Prostate gland (tissue), 2 donors: Measurements from ENCODE around the gene PDGFA. TPM values are rescaled to one million over a fixed set of nuclear protein-coding genes. Genes with fewer than 3 reads are reported as not detected.
A peak's percentile ranks its signal among the peaks of the same experiment; 100 is the strongest.

Source experiments
- DNase-seq: peaks from one replicate; pipeline ENCODE4 v3.0.0-alpha.2; 2019; ENCODE audit warnings: low spot score
- H3K27ac ChIP-seq, 2 donors: fragments of 200-600 bp; sonication (generic); 2 replicates each; pipeline ENCODE4 v1.5.1; 2017 to 2019
- H3K27me3 ChIP-seq: fragments of 200-600 bp; sonication (generic); replicated peaks from 2 replicates; pipeline ENCODE4 v1.5.1; 2019; ENCODE audit not compliant: insufficient read depth
- H3K36me3 ChIP-seq, 2 donors: fragments of 200-600 bp; sonication (generic); 1 replicate in 1 of 2; 2 replicates in 1 of 2; pipeline versions ENCODE4 v1.5.1 to v1.8.1; 2017 to 2019
- H3K4me1 ChIP-seq: fragments of 200-600 bp; sonication (generic); replicated peaks from 2 replicates; pipeline ENCODE4 v1.5.1; 2019
- H3K4me3 ChIP-seq, 2 donors: fragments of 200-600 bp; sonication (generic); 2 replicates each; pipeline ENCODE4 v1.5.1; 2017 to 2019
- H3K9me3 ChIP-seq: fragments of 200-600 bp; sonication (generic); 2 replicates; pipeline ENCODE4 v1.5.1; 2017
- CTCF ChIP-seq, 4 experiments: fragments of 200-600 bp in 2 of 4; fragments of 450-650 bp in 2 of 4; sonication (generic) in 2 of 4; IDR thresholded peaks; 1 replicate in 3 of 4; 2 replicates in 1 of 4; pipeline ENCODE4 v1.5.1; 2016 to 2019; ENCODE audit warnings: antibody characterized with exemption in 4 of 4, mild to moderate bottlenecking in 2 of 4, moderate library complexity in 2 of 4
- POLR2A ChIP-seq: fragments of 450-650 bp; IDR thresholded peaks from one replicate; pipeline ENCODE4 v1.6.1; 2016; ENCODE audit warnings: antibody characterized with exemption, mild to moderate bottlenecking
- POLR2AphosphoS5 ChIP-seq: sonication (generic); formaldehyde crosslinking; IDR thresholded peaks from one replicate; pipeline ENCODE4 v1.6.1; 2017; ENCODE audit warnings: antibody characterized with exemption
- whole genome bisulfite sequencing: methylation state at CpG from one replicate; pipeline ENCODE4 v1.1.5; 2018; 5-methylcytosine and 5-hydroxymethylcytosine counted together
- intact Hi-C: fragments of 100-400 bp; cut with DNase I; formaldehyde crosslinking; loops from one replicate; pipeline ENCODE4 v1.14.2; 2022
- total RNA-seq, 2 donors: library from RNA; depleted of rRNA; stranded (reverse); fragments of >200 nt; gene quantifications; one replicate each; pipeline ENCODE4 v1.1.0, GENCODE V29; 2016

Gene PDGFA
- total RNA-seq, 2 donors from 2014 or later, result 40.4 to 75.0 TPM

DNA sequence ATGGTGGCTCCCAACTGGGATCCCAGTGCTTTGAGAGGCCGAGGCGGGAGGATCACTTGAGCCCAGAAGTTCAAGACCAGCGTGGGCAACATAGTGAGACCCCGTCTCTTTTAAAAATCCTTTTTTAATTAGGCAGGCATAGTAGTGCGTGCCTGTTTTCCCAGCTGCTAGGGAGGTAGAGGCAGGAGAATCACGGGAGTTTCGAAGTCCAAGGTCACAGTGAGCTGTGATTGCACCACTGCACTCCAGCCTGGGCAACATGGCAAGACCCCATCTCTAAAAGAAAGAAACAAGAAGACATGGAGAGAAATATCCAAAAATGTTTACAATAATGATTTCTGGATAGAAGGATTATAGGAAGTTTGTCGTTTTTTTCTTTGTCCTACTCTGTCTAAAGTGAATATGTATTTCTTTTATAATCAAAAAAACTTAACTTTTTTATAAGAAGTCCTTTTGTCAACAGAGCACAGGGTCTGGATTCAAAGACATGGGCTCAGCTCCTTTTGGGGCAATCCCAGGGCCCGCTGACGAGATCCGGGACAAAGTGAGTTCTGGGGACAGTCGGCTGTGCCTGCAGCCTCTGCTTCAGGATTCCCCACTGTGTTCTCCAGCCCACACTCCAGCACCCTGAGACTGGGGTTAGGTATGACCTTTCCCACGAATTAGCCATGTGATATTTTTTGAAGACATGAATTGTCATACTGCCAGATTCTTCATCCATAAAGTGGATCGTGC, 45.6 kb downstream of the PDGFA start:
- H3K27me3 ChIP-seq, result no peaks in the 10 kb centered on the region
- 83% methylated on average over 14 of the region's 14 CpGs for WGBS
- intact Hi-C loops, result no loop called here
- no peaks in the 10 kb centered on the region for H3K9me3 ChIP-seq
- TF ChIP-seq CTCF (IDR thresholded peaks at IDR 0.05), result no peak
- no peak for TF ChIP-seq POLR2A
- TF ChIP-seq POLR2AphosphoS5, result no peak
- DNase-seq, result no peak
- H3K4me1 ChIP-seq, result no peaks in the 10 kb centered on the region
- no peak overlapping the region for H3K27ac ChIP-seq
- H3K36me3 ChIP-seq, result no peaks in the 10 kb centered on the region
- H3K4me3 ChIP-seq, result no peak overlapping the region

- Histone ChIP-seq H3K27me3 (no peaks in the 10 kb centered on the region), H3K9me3 (no peaks in the 10 kb centered on the region), H3K4me3 (no peak overlapping the region), H3K4me1 (no peaks in the 10 kb centered on the region), H3K27ac (no peak overlapping the region), H3K36me3 (no peaks in the 10 kb centered on the region)
- DNase-seq, result no peak
- 89% methylated on average over 18 of the region's 18 CpGs for WGBS
- intact Hi-C loops, result no loop called here
- no peak for TF ChIP-seq CTCF (IDR thresholded peaks at IDR 0.05)
- no peak for TF ChIP-seq POLR2AphosphoS5
- no peak for TF ChIP-seq POLR2A
These were observed 46.4 kb downstream of the PDGFA start for GRCh38 chr7:473211-473734.

GRCh38 chr7:472640-472957, 47.0 kb downstream of the PDGFA start:
- peak overlapping the region in 1 of 2 donors; percentile 48 for H3K27ac ChIP-seq
- TF ChIP-seq CTCF (IDR thresholded peaks at IDR 0.05) (no peak), POLR2AphosphoS5 (no peak), POLR2A (no peak)
- H3K9me3 ChIP-seq, result no peaks in the 10 kb centered on the region
- 95% methylated on average over 4 of the region's 4 CpGs for WGBS
- H3K27me3 ChIP-seq, result no peaks in the 10 kb centered on the region
- DNase-seq, result no peak
- no peak overlapping the region for H3K4me3 ChIP-seq
- no peaks in the 10 kb centered on the region for H3K4me1 ChIP-seq
- intact Hi-C loops, result no loop called here
- H3K36me3 ChIP-seq, result no peaks in the 10 kb centered on the region

DNA sequence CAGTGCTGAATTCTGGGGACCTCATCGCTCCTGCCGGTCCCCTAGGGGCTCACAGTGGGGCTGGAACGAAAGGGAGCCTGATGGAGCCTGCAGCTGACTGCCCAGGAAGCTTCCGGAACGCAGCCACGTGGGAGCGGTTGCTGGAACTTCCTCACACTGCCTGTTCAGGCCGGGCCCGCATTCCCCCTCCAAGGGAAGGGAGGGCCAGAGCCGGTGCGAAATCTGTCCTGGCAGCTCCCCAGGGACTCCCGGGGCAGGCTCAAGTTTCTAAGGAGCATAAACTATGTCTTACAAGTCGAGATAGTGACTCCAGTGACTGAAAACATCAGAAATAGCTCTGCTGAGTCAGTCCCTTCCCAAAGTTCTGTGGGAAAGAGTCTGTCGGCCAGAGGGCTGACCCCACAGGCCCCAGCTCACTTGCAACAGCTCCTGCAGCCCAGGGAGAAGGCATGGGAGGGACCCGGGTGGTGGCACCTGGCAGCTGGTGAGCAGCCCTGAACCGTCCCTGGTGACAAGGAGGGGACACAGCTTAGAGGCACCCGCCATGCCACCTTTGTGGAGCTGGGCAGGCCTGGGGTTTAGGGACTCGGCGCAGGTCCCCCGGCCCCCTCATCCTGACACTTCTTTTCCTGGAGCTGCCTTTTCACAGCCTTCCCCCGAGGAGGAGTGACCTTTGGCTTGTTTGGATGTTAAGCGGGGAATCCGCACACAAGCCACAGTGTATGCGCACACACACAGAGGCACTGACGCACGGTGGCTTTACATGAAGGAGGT, 47.6 kb downstream of the PDGFA start:
- Histone ChIP-seq H3K27ac (peak overlapping the region; percentile 48 to 66), H3K9me3 (no peaks in the 10 kb centered on the region), H3K4me1 (no peaks in the 10 kb centered on the region), H3K27me3 (no peaks in the 10 kb centered on the region), H3K4me3 (no peak overlapping the region), H3K36me3 (no peaks in the 10 kb centered on the region)
- 36% methylated on average over 26 of the region's 26 CpGs for WGBS
- intact Hi-C loops, result no loop called here
- peak; percentile 89 for DNase-seq
- TF ChIP-seq POLR2AphosphoS5, result peak; percentile 88
- TF ChIP-seq POLR2A, result no peak
- TF ChIP-seq CTCF (IDR thresholded peaks at IDR 0.05), result peak in 1 of 4 experiments; percentile 10
